GM18526 (cell line): ENCODE measurements around the gene SPEF2.

ENCODE experiments used
- POLR2A ChIP-seq: IDR thresholded peaks from 3 replicates; pipeline ENCODE4 v1.6.1; 2011; ENCODE audit not compliant: insufficient read length; ENCODE audit errors: extremely low read depth

The SPEF2 gene

DNA sequence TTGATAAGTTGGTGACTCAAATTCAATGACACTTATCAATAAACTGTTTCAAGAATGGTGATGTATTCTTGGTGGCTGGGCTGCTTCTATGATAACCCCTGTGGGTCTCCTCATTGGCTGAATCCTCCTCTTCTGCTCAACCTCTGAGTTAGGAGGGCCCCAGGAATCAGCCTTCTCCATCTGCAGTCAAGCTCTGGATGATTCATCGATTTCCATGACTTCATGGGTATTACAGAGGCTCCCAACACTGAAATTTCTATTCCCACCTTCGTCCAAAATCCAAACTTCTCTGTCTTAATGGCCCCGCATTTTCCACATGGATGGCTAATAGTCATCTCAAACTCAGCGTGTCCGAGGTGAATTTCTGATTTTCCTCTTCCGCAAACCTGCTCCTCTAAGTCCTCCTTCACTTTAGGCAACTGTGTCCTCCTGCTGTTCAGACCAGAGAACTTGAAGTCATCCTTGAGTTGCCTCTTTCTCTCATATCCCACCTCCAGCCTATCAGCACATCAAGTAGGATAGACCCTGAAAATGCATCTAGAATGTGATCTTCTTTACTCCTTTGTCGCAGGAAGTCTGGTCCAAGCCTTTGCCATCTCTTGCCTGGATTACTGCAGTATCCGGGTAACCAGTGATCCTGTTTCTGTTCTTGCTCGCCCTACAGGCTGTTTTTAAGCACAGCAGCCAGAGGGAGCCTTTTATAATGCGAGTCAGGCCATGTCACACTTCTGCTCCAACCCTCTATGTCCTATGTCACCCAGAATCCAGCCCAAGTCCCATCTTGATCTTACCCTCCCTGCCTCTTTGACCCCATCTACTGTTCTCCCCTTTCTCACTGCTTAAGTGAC lies 197.7 kb downstream of the SPEF2 start:
- no peak for TF ChIP-seq POLR2A

DNA sequence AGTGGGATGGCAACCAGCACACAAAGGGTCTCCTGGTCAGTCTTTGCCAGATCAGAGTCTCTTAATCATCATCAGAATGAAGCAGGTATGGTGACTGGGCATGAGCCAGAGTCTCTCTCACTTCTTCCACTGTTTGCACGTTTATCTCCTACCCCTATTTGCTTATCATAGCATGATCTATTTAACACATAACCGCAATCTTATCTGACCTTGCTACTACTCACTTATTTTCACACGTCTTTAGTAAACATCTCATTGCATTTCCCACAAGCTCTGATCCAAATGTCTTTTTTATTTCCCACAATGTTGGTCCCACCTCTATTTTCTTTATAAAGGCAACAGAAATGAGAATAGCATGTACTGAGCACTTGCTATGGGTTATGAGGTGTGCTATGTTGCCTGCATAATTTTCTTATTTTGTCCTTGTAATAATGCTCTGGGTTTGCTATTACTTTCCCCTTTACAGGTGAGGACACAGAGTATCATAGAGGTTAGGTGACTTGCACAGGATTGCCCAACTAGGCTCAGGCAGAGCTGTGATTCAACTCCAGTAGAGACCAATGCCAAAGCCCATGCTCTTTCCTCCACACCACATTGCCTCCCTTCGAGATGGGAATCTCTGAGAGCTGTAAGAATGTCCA lies 199.3 kb downstream of the SPEF2 start:
- TF ChIP-seq POLR2A = no peak

DNA sequence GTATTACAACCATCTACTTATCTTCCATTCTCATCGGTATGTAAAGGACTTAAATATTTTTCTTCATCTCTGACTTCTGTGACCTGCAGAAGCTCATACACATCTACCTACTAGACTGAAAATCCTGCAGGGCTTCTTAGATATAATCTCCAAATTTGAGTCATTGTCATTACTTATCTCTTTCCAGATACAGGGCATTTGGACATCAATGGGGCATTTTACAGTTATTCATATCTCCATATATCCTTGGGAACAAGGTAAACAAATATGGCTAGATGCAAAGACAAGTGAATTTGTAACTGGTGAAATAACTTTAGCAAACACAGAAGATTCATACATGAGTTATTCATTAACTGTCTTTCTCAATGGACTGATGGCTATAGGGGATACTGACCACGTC lies 201.4 kb downstream of the SPEF2 start:
- TF ChIP-seq POLR2A = no peak

DNA sequence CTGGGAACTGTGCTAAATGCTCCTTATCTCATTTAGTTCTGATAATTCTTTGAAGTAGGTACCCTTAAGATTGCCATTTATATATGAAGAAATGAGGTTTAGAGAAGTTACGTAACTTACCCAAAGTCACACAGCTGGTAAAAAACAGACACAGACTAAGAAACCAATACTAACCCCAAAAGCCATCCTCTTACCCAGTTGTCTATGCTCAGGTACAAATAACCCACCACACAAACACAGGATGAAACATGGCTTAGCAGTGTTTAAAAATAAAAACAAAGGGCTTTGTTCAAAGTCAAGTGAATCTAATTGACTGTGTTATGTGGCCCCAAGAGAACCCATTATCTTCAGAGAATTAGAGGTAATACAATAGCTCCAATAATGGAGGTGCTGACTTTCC lies 202.0 kb downstream of the SPEF2 start:
- TF ChIP-seq POLR2A = no peak

DNA sequence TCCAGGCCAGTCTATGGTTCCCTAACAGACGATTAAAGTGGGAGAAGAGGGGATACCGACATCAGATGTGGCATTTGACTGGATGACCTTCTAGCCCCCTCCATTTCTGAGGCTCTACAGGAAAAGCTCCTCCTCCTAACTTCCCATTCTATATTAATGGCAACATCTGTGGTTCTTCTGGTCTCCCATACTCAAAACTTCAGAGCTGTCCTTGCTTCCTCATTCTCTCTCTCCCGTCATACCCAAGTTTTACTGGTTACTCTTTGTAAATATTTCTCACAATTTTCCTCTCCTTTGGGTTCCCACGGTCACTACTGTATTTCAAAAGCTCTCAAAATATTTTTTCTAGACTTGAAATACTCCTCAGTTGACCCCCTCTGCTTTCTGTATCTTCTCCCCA lies 203.1 kb downstream of the SPEF2 start:
- no peak for TF ChIP-seq POLR2A

DNA sequence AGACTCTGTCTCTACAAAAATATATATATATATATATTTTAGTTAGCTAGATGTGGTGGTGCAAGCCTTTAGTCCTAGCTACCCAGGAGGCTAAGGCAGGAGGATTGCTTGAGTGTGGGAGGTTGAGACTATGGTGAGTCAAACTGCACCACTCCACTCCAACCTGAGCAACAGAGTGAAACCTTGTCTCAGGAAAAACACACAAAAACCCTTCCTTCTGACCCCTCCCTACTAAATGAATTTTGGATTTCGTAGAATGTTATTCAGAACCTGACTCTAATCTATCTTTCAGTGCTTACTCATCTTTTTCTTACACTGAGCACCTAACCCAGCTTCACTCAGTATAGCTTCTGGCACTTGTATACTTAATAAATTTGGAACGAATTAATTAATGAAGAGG lies 203.8 kb downstream of the SPEF2 start:
- no peak for TF ChIP-seq POLR2A

DNA sequence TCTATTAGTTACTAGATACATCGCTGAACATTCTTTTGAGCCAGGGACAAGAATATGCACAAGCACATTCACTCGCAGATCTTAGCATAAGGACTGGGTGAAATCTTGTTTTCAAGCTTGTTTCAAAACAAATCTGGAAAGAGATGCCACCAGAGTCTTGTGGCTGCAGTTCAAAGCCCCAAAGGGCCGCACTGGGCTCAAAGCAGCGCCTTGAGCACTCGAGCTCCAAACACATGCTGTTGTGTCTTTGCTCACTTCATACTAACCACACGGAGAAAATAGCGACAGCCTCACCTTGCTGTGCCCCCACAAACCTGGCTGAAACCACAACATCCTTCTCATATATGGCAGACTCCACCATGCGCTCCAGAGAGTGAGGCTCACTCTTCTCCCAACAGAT lies 204.8 kb downstream of the SPEF2 start:
- TF ChIP-seq POLR2A = no peak

DNA sequence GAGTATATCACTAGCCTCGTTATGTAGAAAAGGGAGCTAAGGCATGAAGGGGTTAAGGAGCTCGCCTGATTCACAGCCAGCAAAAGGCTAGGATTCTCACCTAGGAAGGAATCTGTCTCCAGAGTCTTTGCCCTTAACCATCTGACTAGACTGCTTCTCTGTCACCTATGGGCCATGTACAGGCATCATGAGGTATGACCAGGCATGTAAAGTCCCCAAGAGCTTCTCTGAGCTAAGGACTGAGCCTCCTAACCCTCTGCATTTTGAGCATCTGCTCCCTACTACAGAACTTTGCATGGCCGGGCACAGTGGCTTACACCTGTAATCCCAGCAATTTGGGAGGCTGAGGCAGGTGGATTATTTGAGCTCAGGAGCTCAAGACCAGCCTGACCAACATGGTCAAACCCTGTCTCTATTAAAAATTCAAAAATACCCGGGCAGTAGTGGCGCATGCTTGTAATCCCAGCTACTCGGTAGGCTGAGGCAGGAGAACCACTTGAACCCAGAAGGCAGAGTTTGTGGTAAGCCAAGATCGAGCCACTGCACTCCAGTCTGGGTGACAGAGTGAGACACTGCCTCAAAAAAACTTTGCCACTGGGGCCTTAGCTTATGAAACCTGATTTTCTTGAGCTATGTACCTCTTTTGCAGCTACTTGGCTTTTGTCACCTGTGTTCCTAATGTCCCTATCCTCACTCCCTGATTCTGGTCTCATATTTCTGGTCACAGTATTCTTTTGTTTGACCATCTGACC lies 205.9 kb downstream of the SPEF2 start:
- TF ChIP-seq POLR2A = no peak

DNA sequence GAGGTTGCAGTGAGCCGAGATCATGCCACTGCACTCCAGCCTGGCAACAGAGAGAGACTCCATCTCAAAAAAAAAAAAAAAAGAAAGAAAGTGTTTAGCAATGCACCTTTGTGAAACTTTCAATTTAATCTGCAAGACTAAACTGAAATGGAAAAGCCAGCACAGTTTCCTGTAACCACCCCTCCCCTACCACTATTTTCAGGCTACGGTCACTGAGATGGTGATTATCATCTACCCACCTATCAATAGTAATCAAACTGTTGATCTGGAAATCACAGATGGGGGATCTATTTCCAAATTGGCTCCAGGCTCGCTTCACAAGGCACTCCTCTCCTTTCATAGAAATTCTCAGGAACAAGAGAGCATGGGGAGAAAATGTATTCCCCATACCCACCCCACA lies 208.4 kb downstream of the SPEF2 start:
- TF ChIP-seq POLR2A = no peak

DNA sequence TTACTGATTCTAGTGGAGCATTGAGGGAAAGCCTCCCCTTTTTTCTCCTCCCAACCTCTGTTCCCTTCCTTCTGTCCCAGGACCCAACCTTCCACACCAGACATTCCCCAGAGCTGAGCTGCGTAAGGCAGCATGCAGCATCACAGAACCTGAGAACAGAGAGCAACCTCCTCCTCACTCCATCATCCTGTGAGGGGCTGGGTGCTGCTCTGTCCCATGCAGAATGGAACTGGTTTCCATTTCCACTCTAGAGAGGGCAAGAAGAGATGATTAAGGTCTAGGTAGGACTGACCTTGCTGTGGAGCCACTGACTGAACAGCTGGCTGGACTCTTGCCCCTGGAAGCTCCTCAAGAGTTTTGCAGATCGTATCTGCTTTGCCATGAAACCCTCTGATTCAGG lies 208.9 kb downstream of the SPEF2 start:
- TF ChIP-seq POLR2A = no peak

DNA sequence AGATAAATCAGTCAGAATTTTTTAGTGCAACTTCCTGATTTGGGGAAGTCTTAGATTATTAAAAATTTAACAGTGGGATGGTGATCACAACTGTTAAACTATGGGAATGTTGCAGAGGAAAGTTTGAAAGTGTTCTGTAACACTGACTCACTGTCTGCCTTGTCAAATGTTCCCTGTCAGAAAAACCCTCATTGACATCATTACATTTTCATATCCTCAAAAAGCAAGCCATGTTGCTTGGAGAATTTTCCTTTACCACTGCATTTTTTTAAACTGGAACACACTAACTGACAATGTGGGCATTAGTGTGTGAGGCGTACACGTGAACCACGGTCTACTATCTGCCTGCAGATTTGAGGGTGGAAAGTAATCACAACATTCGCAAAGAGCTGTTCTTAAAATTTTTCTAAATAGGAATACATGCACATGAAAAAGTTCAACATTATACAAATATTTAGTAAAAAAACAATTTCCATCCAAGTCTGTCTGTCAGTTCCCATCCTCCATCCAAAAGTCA lies 210.5 kb downstream of the SPEF2 start:
- TF ChIP-seq POLR2A = no peak

DNA sequence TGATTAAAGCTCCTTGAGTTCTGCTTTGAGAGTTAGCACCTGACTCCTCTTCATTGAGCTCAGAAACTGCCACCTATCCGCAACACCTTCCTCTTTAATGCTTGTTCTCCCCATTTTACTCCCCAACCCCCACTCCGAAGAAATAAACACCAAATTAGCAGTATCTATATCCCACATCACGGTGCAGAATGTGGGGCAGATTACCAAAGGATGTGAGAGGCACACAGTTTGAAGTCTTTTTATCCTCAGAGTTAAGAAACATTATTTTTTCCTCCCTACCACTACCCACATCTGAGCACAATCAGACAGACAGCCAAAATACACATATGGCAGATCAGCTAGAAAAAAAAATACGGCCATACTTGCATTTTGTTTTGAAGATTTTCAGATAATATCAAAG lies 212.9 kb downstream of the SPEF2 start:
- no peak for TF ChIP-seq POLR2A

DNA sequence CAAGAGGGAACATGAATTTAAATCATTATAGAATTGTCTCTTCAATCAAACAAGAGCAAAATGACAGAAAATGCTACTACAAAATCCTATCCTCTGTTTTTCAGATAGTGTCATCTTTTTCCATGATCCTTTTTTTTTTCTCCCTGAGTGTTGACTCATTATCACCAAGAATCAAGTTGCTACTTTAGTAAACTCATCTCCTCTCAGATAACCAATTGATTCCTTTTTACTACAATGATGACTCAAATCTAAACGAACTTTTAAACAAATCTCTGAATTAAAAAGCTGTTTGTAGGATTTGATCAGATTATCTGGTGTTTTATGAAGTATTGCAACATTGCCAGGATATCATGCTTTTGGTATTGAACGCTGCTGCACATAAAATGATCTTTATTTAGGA lies 215.1 kb downstream of the SPEF2 start:
- no peak for TF ChIP-seq POLR2A

DNA sequence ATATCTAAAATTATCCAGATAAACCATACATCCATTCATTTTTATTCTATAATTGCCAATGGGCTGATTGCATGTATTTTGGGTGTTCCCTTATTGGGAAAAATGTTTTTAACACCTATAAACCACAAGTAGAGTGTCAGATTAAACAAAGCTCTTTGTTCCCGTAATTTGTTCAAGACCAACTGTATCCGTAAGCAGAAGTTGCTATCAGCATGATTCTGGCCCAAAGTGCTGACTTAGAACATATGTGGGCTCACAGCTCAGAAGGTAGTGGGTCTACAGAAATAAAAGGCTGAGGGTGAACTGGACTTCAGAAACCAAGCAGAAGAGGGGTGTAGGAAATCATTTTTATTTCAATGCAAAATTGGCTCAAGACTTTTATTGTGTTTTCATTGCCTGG lies 215.6 kb downstream of the SPEF2 start:
- no peak for TF ChIP-seq POLR2A

DNA sequence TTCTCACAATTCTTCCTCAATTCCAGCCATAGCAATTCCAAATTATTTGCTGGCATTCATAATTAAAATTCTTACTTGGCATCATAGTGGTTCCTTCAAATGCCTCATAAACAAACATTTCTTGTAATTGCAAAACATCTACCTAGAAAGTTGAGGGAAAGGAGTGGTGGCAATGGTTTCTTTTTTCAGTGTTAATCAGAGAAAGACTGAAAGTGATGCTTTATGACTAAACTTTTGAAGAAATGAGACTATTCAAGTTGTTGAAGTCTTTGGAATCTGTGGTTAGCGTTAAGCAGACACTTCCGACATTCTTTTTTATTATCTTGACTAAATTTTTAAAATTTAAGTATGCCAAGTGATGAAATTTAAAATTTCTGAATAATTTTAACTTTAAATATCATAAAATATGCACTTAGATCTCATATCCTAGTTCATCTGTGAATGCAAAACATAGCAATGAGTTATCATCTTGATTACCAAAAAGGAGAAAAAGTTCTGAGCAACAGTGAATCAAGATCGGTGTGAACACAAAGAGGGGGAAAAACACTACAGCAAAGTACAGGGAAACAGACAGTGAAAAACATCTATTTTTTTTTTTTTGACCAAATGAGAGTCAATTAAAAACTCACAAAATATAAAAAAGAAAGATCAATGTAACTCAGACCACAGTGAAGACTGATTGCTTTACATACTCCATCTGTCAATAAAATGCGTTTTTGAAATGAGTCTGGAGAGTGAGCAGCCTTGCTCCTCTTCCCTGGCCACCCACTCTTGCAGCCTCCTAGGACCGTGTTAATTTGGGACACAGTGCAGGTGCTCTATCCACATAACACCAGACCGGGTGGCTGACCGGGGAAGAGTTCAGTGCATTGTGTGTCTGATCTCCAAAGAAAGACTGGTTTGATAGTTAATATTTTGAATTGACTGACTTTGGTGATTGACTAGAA lies 218.4 kb downstream of the SPEF2 start:
- TF ChIP-seq POLR2A = no peak
